ENCODE data around the gene ZC3H18. TPM values are rescaled to one million over a fixed set of nuclear protein-coding genes. Genes with fewer than 3 reads are reported as not detected.

The ZC3H18 gene
- total RNA-seq, 1 experiment from 2014 or later = 11.8 TPM

GRCh38 chr16:88649195-88649923 lies 79.2 kb downstream of the ZC3H18 start:
- Histone ChIP-seq H3K79me2 (ENCODE audit: low read length) (no peaks in the 10 kb centered on the region), H2AFZ (ENCODE audit: low read length) (no peak overlapping the region), H3K4me3 (ENCODE audit: low read length) (no peak overlapping the region), H3K36me3 (ENCODE audit: low read depth, low read length) (no peaks in the 10 kb centered on the region), H3K27ac (ENCODE audit: low read length) (no peak overlapping the region), H3K9me3 (ENCODE audit: low read length) (no peaks in the 10 kb centered on the region), H3K9ac (ENCODE audit: low read length) (no peak overlapping the region), H3K27me3 (ENCODE audit: low read length) (no peaks in the 10 kb centered on the region), H4K20me1 (ENCODE audit: low read length) (no peaks in the 10 kb centered on the region), H3K9me2 (replicated peaks; ENCODE audit: low read length) (no peaks in the 10 kb centered on the region), H3K4me1 (ENCODE audit: insufficient read depth, low read length) (no peaks in the 10 kb centered on the region), H3F3A (ENCODE audit: low read length, unreplicated experiment) (no peaks in the 10 kb centered on the region), H3K4me2 (ENCODE audit: low read length) (no peak overlapping the region)
- ATAC-seq = no peak
- DNase-seq = no peak
- intact Hi-C loops (cut with micrococcal nuclease) = no loop called here
- no TSS peak for BruUV-seq (replicated peaks)
- ChIA-PET POLR2A (ENCODE audit: unreplicated experiment) (no interaction called here), CTCF (no interaction called here)
- TF ChIP-seq EZH2phosphoT487 (IDR thresholded peaks at IDR 0.05; ENCODE audit: borderline replicate concordance, low read length) (no peak), CTCF (conservative IDR thresholded peaks at IDR 0.05; ENCODE audit: low read depth, low read length) (no peak), EZH2 (IDR thresholded peaks at IDR 0.05; ENCODE audit: low read length, unreplicated experiment) (no peak)

- Histone ChIP-seq H3K36me3 (ENCODE audit: low read depth, low read length) (no peaks in the 10 kb centered on the region), H4K20me1 (ENCODE audit: low read length) (no peaks in the 10 kb centered on the region), H3K27me3 (ENCODE audit: low read length) (no peaks in the 10 kb centered on the region), H3K4me3 (ENCODE audit: low read length) (no peak overlapping the region), H2AFZ (ENCODE audit: low read length) (no peak overlapping the region), H3K4me1 (ENCODE audit: insufficient read depth, low read length) (no peaks in the 10 kb centered on the region), H3F3A (ENCODE audit: low read length, unreplicated experiment) (no peaks in the 10 kb centered on the region), H3K9me2 (replicated peaks; ENCODE audit: low read length) (no peaks in the 10 kb centered on the region), H3K9me3 (ENCODE audit: low read length) (no peaks in the 10 kb centered on the region), H3K4me2 (ENCODE audit: low read length) (no peak overlapping the region), H3K79me2 (ENCODE audit: low read length) (no peaks in the 10 kb centered on the region), H3K9ac (ENCODE audit: low read length) (no peak overlapping the region), H3K27ac (ENCODE audit: low read length) (no peak overlapping the region)
- ATAC-seq = no peak
- ChIA-PET CTCF (no interaction called here), POLR2A (ENCODE audit: unreplicated experiment) (no interaction called here)
- no peak for DNase-seq
- TF ChIP-seq EZH2 (IDR thresholded peaks at IDR 0.05; ENCODE audit: low read length, unreplicated experiment) = no peak
- TF ChIP-seq CTCF (conservative IDR thresholded peaks at IDR 0.05; ENCODE audit: low read depth, low read length) = no peak
- no peak for TF ChIP-seq EZH2phosphoT487 (IDR thresholded peaks at IDR 0.05; ENCODE audit: borderline replicate concordance, low read length)
- BruUV-seq (replicated peaks) = no TSS peak
- intact Hi-C loops (cut with micrococcal nuclease) = no loop called here
These were observed 79.9 kb downstream of the ZC3H18 start for GRCh38 chr16:88649924-88650748.
